ENCODE results near the gene F5.

The F5 gene

GRCh38 chr1:169610108-169610507 is 23.8 kb upstream of the F5 start:
- no peaks in the 10 kb centered on the region for H3K79me2 ChIP-seq (ENCODE audit: insufficient read depth, low read depth)
- H4K20me1 ChIP-seq (ENCODE audit: insufficient read depth), result no peaks in the 10 kb centered on the region
- H2AFZ ChIP-seq (ENCODE audit: low read depth), result no peak overlapping the region
- TF ChIP-seq CTCF (conservative IDR thresholded peaks at IDR 0.05; ENCODE audit: low read depth, low read length), result no peak
- H3K4me3 ChIP-seq (IDR thresholded peaks at IDR 0.05; ENCODE audit: insufficient read depth, low read depth, low read length), result no peak overlapping the region
- H3K4me2 ChIP-seq, result no peak overlapping the region
- H3K36me3 ChIP-seq (ENCODE audit: insufficient read depth), result no peaks in the 10 kb centered on the region
- no peak overlapping the region for H3K27ac ChIP-seq
- no peak overlapping the region for H3K9ac ChIP-seq
- H3K4me1 ChIP-seq (ENCODE audit: low read depth, poor library complexity, severe bottlenecking), result no peaks in the 10 kb centered on the region
- no peaks in the 10 kb centered on the region for H3K27me3 ChIP-seq (ENCODE audit: insufficient read depth, low read depth)

GRCh38 chr1:169608226-169608625 is 21.9 kb upstream of the F5 start:
- H3K4me2 ChIP-seq, result no peak overlapping the region
- no peaks in the 10 kb centered on the region for H4K20me1 ChIP-seq (ENCODE audit: insufficient read depth)
- no peak overlapping the region for H3K27ac ChIP-seq
- no peaks in the 10 kb centered on the region for H3K4me1 ChIP-seq (ENCODE audit: low read depth, poor library complexity, severe bottlenecking)
- H3K4me3 ChIP-seq (IDR thresholded peaks at IDR 0.05; ENCODE audit: insufficient read depth, low read depth, low read length), result no peak overlapping the region
- no peaks in the 10 kb centered on the region for H3K27me3 ChIP-seq (ENCODE audit: insufficient read depth, low read depth)
- no peaks in the 10 kb centered on the region for H3K79me2 ChIP-seq (ENCODE audit: insufficient read depth, low read depth)
- no peak overlapping the region for H3K9ac ChIP-seq
- no peaks in the 10 kb centered on the region for H3K36me3 ChIP-seq (ENCODE audit: insufficient read depth)
- no peak for TF ChIP-seq CTCF (conservative IDR thresholded peaks at IDR 0.05; ENCODE audit: low read depth, low read length)
- no peak overlapping the region for H2AFZ ChIP-seq (ENCODE audit: low read depth)

- no peak overlapping the region for H3K4me2 ChIP-seq
- TF ChIP-seq CTCF (conservative IDR thresholded peaks at IDR 0.05; ENCODE audit: low read depth, low read length), result no peak
- H3K4me3 ChIP-seq (IDR thresholded peaks at IDR 0.05; ENCODE audit: insufficient read depth, low read depth, low read length), result no peak overlapping the region
- no peaks in the 10 kb centered on the region for H3K27me3 ChIP-seq (ENCODE audit: insufficient read depth, low read depth)
- H3K9ac ChIP-seq, result no peak overlapping the region
- H3K4me1 ChIP-seq (ENCODE audit: low read depth, poor library complexity, severe bottlenecking), result no peaks in the 10 kb centered on the region
- no peak overlapping the region for H3K27ac ChIP-seq
- H4K20me1 ChIP-seq (ENCODE audit: insufficient read depth), result no peaks in the 10 kb centered on the region
- H2AFZ ChIP-seq (ENCODE audit: low read depth), result no peak overlapping the region
- H3K79me2 ChIP-seq (ENCODE audit: insufficient read depth, low read depth), result no peaks in the 10 kb centered on the region
- no peaks in the 10 kb centered on the region for H3K36me3 ChIP-seq (ENCODE audit: insufficient read depth)
Observed at GRCh38 chr1:169604781-169605560, 18.7 kb upstream of the F5 start.

GRCh38 chr1:169601096-169601881 is 15.0 kb upstream of the F5 start:
- H3K36me3 ChIP-seq (ENCODE audit: insufficient read depth), result no peaks in the 10 kb centered on the region
- H3K79me2 ChIP-seq (ENCODE audit: insufficient read depth, low read depth), result no peaks in the 10 kb centered on the region
- H2AFZ ChIP-seq (ENCODE audit: low read depth), result no peak overlapping the region
- no peaks in the 10 kb centered on the region for H4K20me1 ChIP-seq (ENCODE audit: insufficient read depth)
- no peak overlapping the region for H3K9ac ChIP-seq
- peak; percentile 81 for TF ChIP-seq CTCF (conservative IDR thresholded peaks at IDR 0.05; ENCODE audit: low read depth, low read length)
- H3K4me1 ChIP-seq (ENCODE audit: low read depth, poor library complexity, severe bottlenecking), result no peaks in the 10 kb centered on the region
- no peaks in the 10 kb centered on the region for H3K27me3 ChIP-seq (ENCODE audit: insufficient read depth, low read depth)
- H3K4me2 ChIP-seq, result no peak overlapping the region
- H3K27ac ChIP-seq, result no peak overlapping the region
- no peak overlapping the region for H3K4me3 ChIP-seq (IDR thresholded peaks at IDR 0.05; ENCODE audit: insufficient read depth, low read depth, low read length)
